ENCODE data around the gene ZNF800. TPM values are rescaled to one million over a fixed set of nuclear protein-coding genes. Genes with fewer than 3 reads are reported as not detected.

The ZNF800 gene
- total RNA-seq, 2 experiments from 2014 or later = 18.2 to 19.5 TPM

Other genes starting within 250 kb of the ZNF800 start
- gene GRM8, start 139.8 kb downstream of the ZNF800 start, total RNA-seq = not detected
- 10 to 100 TPM; 11.0 to 12.0 TPM for gene GCC1, start 192.9 kb upstream of the ZNF800 start, total RNA-seq
- 100 to 1,000 TPM; 109 to 115 TPM for gene ARF5, start 195.7 kb upstream of the ZNF800 start, total RNA-seq
- gene FSCN3, start 201.0 kb upstream of the ZNF800 start, total RNA-seq = 1 to 10 TPM in 1 of 2 experiments, under 1 TPM in 1; 0.26 to 1.0 TPM
- gene PAX4, start 225.4 kb upstream of the ZNF800 start, total RNA-seq = not detected

Data from activated naive CD4-positive, alpha-beta T cell treated with anti-CD3 and anti-CD28 coated beads for 36 hours (primary cell).